GM12878 (cell line): ENCODE measurements around the gene ANKRD65. TPM values are rescaled to one million over a fixed set of nuclear protein-coding genes. Genes with fewer than 3 reads are reported as not detected.

ENCODE experiments used
- CHD2 ChIP-seq: IDR thresholded peaks from 2 replicates; pipeline ENCODE4 v1.6.1; 2011; ENCODE audit warnings: low read depth, low read length, improper control_type of control experiment, borderline replicate concordance
- IRF3 ChIP-seq: fragments of 450-650 bp; IDR thresholded peaks from 2 replicates; pipeline ENCODE4 v1.6.1; 2014; ENCODE audit warnings: mild to moderate bottlenecking
- JUNB ChIP-seq: IDR thresholded peaks from 2 replicates; pipeline ENCODE4 v1.6.1; 2016; ENCODE audit warnings: antibody characterized with exemption, mild to moderate bottlenecking
- MXI1 ChIP-seq: fragments of 150-350 bp; IDR thresholded peaks from 2 replicates; pipeline ENCODE4 v1.6.1; 2011; ENCODE audit warnings: low read depth, mild to moderate bottlenecking, inconsistent platforms, low read length, improper control_type of control experiment
- MYC ChIP-seq: IDR thresholded peaks from 2 replicates; pipeline ENCODE4 v1.6.1; 2011; ENCODE audit warnings: mild to moderate bottlenecking, low read length, moderate library complexity, inconsistent platforms; ENCODE audit not compliant: insufficient read depth, insufficient replicate concordance, insufficient read length, severe bottlenecking
- NFIC ChIP-seq: IDR thresholded peaks from 2 replicates; pipeline ENCODE4 v1.6.1; 2012; ENCODE audit warnings: low read depth, mild to moderate bottlenecking, inconsistent platforms, low read length, moderate library complexity
- NR2C2 ChIP-seq: IDR thresholded peaks from 2 replicates; pipeline ENCODE4 v1.6.1; 2011; ENCODE audit warnings: borderline replicate concordance, low read depth; ENCODE audit not compliant: control insufficient read depth, insufficient read length
- PRDM15 ChIP-seq: fragments of 450-650 bp; formaldehyde crosslinking; IDR thresholded peaks from 2 replicates; pipeline ENCODE4 v1.4.0; 2020; ENCODE audit warnings: mild to moderate bottlenecking, moderate library complexity
- RUNX3 ChIP-seq: IDR thresholded peaks from 2 replicates; pipeline ENCODE4 v1.6.1; 2012; ENCODE audit warnings: low read length, inconsistent platforms
- SMAD1 ChIP-seq: fragments of 450-650 bp; IDR thresholded peaks from 2 replicates; pipeline ENCODE4 v1.6.1; 2018; ENCODE audit warnings: mild to moderate bottlenecking, low read depth; ENCODE audit not compliant: partially characterized antibody
- SMAD5 ChIP-seq: IDR thresholded peaks from 2 replicates; pipeline ENCODE4 v1.6.1; 2016; ENCODE audit warnings: antibody characterized with exemption, low read depth
- ZBED1 ChIP-seq: IDR thresholded peaks from 2 replicates; pipeline ENCODE4 v1.6.1; 2016; ENCODE audit warnings: borderline replicate concordance
- ZNF207 ChIP-seq: fragments of 450-650 bp; IDR thresholded peaks from 2 replicates; pipeline ENCODE4 v1.6.1; 2014; ENCODE audit warnings: antibody characterized with exemption, mild to moderate bottlenecking, borderline replicate concordance
- polyA plus RNA-seq, 11 experiments: library from polyadenylated mRNA; depleted of rRNA in 4 of 11; unstranded in 6 of 11; stranded (reverse) in 5 of 11; fragments of >200 nt; fragmentation: Nextera tagmentation in 4 of 11; fragmentation: Illumina TruSeq in 1 of 11; extraction: Ambion mirVana in 4 of 11; extraction: Trizol in 1 of 11; gene quantifications; 1 replicate in 1 of 11; 2 replicates in 10 of 11; pipeline versions ENCODE4 v1.2.1 to v1.2.3, GENCODE V29; 2011 to 2016; ENCODE audit warnings: inconsistent platforms in 2 of 11, missing spikeins in 2 of 11, low read depth in 1 of 11
- total RNA-seq, 4 experiments: library from RNA; depleted of rRNA in 3 of 4; stranded (reverse); fragments of >200 nt in 3 of 4; fragmentation: Illumina TruSeq in 1 of 4; extraction: Trizol in 1 of 4; gene quantifications; 2 replicates each; pipeline versions ENCODE4 v1.2.1 to v1.2.3, GENCODE V29; 2013 to 2021
- TF ChIP-seq, protein P1 (sequence below): fragments of 450-650 bp; formaldehyde crosslinking; IDR thresholded peaks from 2 replicates; pipeline ENCODE4 v1.5.0; 2022; ENCODE audit warnings: mild to moderate bottlenecking, missing genetic modification characterization

The ANKRD65 gene
- total and polyA plus RNA-seq, 10 of the 15 experiments (the other 5 are each of a cell fraction or from before 2014, with no cell fraction given), result 0.05 to 2.8 (median 0.37) TPM

DNA sequence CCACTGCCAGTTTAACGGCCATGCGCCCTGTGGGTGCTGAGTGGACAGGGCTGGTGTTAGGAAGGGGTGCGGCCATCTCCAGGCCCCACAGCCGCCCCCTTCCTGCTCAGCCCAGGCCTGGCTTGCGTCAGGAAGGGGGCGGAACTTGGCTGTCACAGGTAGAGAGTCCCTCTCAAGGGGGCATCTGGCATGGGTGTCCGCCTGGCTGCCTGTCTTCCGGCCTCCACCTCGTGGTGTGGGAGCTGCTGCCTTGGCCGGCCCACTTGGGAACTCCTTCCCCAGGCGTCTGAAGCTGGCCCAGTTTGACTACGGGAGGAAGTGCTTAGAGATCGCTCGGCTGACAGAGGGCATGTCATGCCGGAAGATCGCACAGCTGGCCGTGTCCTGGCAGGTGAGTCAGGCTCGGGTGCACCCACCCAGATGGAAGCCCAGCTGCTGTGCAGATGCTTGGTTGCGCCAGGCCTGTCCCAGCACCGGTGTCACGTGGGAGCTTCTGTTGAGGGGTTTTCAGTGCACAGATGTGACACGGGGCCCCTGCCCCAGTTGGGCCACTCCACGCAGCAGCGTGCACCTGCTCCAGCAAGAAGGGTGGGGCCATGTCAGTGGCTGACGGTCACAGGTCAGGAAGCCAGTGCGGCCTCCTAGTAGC, 41.4 kb upstream of the ANKRD65 start (continued):
- TF ChIP-seq PRDM15 (CRISPR knock-in tag), result no peak
- TF ChIP-seq ZBED1, result no peak
- no peak for TF ChIP-seq MYC
- no peak; the same call in 1 of the 2 replicates for TF ChIP-seq MXI1
- no peak for TF ChIP-seq NFIC
- no peak for TF ChIP-seq SMAD5
- no peak for TF ChIP-seq IRF3
- TF ChIP-seq JUNB, result no peak
- TF ChIP-seq NR2C2, result no peak
- TF ChIP-seq ZNF207, result 0 out of 2 replicates have a peak, but pooled peaks have one; percentile 56
- 0 out of 2 replicates have a peak, but pooled peaks have one; percentile 9 for TF ChIP-seq CHD2
- TF ChIP-seq SMAD1, result no peak
- TF ChIP-seq RUNX3, result no peak
- TF ChIP-seq, protein P1, sequence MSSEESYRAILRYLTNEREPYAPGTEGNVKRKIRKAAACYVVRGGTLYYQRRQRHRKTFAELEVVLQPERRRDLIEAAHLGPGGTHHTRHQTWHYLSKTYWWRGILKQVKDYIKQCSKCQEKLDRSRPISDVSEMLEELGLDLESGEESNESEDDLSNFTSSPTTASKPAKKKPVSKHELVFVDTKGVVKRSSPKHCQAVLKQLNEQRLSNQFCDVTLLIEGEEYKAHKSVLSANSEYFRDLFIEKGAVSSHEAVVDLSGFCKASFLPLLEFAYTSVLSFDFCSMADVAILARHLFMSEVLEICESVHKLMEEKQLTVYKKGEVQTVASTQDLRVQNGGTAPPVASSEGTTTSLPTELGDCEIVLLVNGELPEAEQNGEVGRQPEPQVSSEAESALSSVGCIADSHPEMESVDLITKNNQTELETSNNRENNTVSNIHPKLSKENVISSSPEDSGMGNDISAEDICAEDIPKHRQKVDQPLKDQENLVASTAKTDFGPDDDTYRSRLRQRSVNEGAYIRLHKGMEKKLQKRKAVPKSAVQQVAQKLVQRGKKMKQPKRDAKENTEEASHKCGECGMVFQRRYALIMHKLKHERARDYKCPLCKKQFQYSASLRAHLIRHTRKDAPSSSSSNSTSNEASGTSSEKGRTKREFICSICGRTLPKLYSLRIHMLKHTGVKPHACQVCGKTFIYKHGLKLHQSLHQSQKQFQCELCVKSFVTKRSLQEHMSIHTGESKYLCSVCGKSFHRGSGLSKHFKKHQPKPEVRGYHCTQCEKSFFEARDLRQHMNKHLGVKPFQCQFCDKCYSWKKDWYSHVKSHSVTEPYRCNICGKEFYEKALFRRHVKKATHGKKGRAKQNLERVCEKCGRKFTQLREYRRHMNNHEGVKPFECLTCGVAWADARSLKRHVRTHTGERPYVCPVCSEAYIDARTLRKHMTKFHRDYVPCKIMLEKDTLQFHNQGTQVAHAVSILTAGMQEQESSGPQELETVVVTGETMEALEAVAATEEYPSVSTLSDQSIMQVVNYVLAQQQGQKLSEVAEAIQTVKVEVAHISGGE, result no peak
